Upper lobe of left lung (tissue), 4 donors: ENCODE measurements around the gene MYBBP1A.

Source experiments
- POLR2A ChIP-seq, 4 donors: fragments of 450-650 bp; IDR thresholded peaks; one replicate each; pipeline ENCODE4 v1.5.1; 2016 to 2017; ENCODE audit warnings: antibody characterized with exemption in 4 of 4, mild to moderate bottlenecking in 2 of 4
- TF ChIP-seq, protein P1 (sequence below), 6 experiments: fragments of 450-650 bp in 4 of 6; fragments of 200-600 bp in 2 of 6; sonication (generic) in 2 of 6; IDR thresholded peaks; one replicate each; pipeline ENCODE4 v1.5.1; 2016 to 2019; ENCODE audit warnings: antibody characterized with exemption in 6 of 6

- TF ChIP-seq, protein P1, sequence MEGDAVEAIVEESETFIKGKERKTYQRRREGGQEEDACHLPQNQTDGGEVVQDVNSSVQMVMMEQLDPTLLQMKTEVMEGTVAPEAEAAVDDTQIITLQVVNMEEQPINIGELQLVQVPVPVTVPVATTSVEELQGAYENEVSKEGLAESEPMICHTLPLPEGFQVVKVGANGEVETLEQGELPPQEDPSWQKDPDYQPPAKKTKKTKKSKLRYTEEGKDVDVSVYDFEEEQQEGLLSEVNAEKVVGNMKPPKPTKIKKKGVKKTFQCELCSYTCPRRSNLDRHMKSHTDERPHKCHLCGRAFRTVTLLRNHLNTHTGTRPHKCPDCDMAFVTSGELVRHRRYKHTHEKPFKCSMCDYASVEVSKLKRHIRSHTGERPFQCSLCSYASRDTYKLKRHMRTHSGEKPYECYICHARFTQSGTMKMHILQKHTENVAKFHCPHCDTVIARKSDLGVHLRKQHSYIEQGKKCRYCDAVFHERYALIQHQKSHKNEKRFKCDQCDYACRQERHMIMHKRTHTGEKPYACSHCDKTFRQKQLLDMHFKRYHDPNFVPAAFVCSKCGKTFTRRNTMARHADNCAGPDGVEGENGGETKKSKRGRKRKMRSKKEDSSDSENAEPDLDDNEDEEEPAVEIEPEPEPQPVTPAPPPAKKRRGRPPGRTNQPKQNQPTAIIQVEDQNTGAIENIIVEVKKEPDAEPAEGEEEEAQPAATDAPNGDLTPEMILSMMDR (IDR thresholded peaks at IDR 0.05), result no peak
- TF ChIP-seq POLR2A (IDR thresholded peaks at IDR 0.05), result no peak
Measured at GRCh38 chr17:4516735-4517134, 38.4 kb downstream of the MYBBP1A start.
